T-helper 2 cell treated with Interferon-gamma antibody and Interleukin-4, amounts not matched to agents 5 μg/mL and 100 μg/mL, for 36 hours (primary cell): ENCODE measurements around the gene CCSER2.

Source experiments
- DNase-seq: peaks from one replicate; pipeline ENCODE4 v3.0.0; 2021; ENCODE audit warnings: low spot score
- H3K27ac Mint-ChIP-seq: one replicate; pipeline ENCODE4 v1.8.0; 2021; ENCODE audit warnings: mild to moderate bottlenecking, mixed read lengths
- H3K27me3 Mint-ChIP-seq: one replicate; pipeline ENCODE4 v1.8.0; 2021; ENCODE audit warnings: low read depth, mixed read lengths
- H3K36me3 Mint-ChIP-seq: one replicate; pipeline ENCODE4 v1.8.0; 2021; ENCODE audit warnings: low read depth, mixed read lengths
- H3K4me1 Mint-ChIP-seq: one replicate; pipeline ENCODE4 v1.8.0; 2021; ENCODE audit warnings: low read depth, mixed read lengths
- H3K4me3 Mint-ChIP-seq: one replicate; pipeline ENCODE4 v1.8.0; 2022; ENCODE audit warnings: mild to moderate bottlenecking, moderate library complexity, mixed read lengths
- H3K9me3 Mint-ChIP-seq: one replicate; pipeline ENCODE4 v1.8.0; 2021; ENCODE audit warnings: mixed read lengths

The CCSER2 gene

DNA sequence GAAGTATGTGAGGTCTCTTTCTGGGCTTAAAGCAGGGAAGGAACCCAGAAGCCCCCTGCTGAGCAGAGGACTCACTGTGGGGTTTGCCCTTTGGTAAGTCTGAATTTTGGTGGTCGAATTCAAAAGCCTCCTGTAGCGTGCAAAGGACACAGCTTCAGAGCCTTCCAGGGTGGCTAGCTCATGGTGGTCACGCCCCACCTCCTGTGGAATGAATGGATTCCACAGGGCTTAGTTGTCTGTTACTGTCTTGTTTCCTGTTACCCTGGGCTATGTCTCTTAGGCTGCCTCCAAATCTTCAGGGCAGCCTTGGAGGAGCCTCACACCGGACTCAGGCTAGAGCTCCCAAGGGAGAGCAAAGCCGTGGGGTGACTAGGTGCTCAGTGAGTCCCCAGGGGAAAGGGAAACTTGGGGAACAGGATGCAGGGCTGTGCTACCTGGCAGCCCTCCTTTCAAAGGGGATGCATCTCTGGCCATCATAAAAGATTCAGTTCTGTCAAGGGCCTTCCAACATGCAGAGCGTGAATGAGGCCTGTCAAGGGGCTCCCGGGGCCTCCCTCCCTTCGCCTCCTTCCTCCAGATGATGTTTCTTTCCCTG, 211.7 kb downstream of the CCSER2 start:
- no peak overlapping the region for H3K4me3 Mint-ChIP-seq
- no peak for DNase-seq

DNA sequence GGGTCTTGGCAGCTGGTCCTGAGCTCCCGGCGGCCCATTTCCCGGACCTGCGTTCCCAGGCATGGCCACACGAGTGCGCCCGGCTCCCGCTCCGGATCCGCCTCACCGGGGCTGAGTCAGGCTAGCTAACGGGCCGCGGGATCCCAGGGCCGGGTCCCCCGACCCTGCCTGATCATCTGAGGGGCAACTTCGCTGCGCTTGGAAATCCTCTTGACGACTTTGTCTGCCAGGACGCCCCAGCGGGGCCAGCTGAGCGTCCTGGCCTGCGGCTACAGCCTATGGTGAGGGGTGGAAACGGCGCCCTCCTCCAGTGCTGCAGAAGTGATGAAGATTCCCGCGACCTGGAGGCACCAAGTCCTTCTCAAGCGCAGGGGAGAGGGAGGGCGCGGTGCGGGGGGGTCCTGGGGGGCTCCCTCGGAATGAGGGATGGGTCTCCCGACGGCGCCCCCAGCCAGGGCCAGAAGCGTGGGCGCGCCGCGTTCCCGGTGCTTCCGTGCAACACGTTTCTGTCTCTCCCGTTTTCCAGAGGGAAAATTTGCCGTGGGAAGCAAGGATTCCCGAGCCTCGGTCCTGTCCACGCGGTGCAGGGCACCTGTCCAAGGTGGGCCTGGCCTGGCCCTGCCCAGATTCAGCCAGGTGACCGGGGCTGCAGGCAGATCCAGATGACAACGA, 212.4 kb downstream of the CCSER2 start:
- Mint-ChIP-seq H3K4me3 (peak overlapping the region; percentile 58), H3K4me1 (peaks cover 14% of the 10 kb centered on the region), H3K27me3 (peaks cover 20% of the 10 kb centered on the region), H3K27ac (no peak overlapping the region), H3K9me3 (no peaks in the 10 kb centered on the region), H3K36me3 (no peaks in the 10 kb centered on the region)
- peak; percentile 59 for DNase-seq

More for the DNA sequence above, 211.7 kb downstream of the CCSER2 start:
- no peak overlapping the region for H3K27ac Mint-ChIP-seq
- H3K4me1 Mint-ChIP-seq: peaks cover 14% of the 10 kb centered on the region
- no peaks in the 10 kb centered on the region for H3K9me3 Mint-ChIP-seq
- peaks cover 20% of the 10 kb centered on the region for H3K27me3 Mint-ChIP-seq
- H3K36me3 Mint-ChIP-seq: no peaks in the 10 kb centered on the region

DNA sequence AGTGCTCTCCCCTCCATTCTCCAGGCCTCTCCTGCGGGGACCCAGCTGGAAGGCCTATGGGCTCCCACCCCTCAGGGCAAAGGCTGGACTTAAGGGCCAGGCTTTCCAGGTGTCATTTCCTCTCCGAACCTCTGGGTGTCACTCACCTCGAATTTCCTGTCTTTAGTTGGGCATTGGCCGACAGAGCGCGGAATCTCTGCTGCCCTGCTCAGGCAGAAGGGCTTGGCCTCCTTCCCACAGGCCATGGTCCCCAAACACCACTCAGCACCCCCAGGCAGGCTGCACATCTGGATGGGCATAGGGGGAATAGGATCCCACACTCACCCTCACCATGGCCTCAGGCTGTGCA, 212.9 kb downstream of the CCSER2 start:
- H3K4me3 Mint-ChIP-seq: peak overlapping the region; percentile 58
- peaks cover 20% of the 10 kb centered on the region for H3K27me3 Mint-ChIP-seq
- H3K36me3 Mint-ChIP-seq: no peaks in the 10 kb centered on the region
- peaks cover 14% of the 10 kb centered on the region for H3K4me1 Mint-ChIP-seq
- H3K27ac Mint-ChIP-seq: no peak overlapping the region
- no peak for DNase-seq
- H3K9me3 Mint-ChIP-seq: no peaks in the 10 kb centered on the region

DNA sequence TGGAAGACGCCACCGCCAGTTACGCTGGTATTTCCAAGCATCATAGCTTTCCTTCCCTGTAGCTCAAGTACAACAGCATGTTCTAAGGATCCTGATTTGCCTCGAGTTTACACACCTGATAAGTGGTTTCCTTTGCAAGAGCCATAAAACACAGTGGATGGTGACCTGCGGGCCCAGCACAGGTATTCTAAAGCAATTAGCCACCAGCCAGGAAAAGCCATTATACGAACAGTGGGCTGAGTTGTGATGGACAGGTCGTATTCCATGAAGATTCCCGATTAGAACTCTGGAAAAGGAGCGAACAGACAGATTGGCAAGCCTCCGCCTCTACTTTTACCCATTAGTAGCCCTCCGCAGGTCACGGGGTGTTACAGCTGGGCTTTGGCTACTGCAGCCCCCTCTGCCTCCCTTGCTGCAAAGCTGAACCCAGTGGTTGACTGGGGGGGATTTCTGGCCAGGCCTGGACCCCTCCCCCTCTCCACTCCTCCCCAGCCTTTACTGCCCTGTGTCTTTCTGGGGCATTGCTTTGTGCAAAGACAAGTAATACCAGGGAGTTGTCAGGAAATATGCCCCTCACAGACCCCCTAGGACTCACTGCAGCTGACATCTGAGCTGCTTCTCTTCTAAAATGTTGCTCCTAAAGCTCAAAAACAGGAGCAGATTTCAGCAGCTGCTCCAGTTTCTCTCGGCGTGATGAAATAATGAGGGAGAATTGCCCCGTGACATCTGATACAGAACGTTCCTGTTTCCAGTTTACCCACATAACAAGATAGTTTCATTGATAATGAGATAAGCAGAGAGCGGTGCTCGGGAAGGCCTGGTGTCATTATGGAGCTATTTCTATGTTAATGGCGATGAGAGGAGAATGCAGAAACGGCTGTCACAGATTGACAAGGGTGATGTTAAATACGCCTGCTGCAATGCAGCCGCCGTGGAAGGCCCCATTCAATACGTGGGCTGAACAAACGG, 214.4 kb downstream of the CCSER2 start:
- H3K36me3 Mint-ChIP-seq: no peaks in the 10 kb centered on the region
- H3K4me1 Mint-ChIP-seq: peaks cover 4% of the 10 kb centered on the region
- H3K27ac Mint-ChIP-seq: no peak overlapping the region
- H3K9me3 Mint-ChIP-seq: no peaks in the 10 kb centered on the region
- H3K27me3 Mint-ChIP-seq: peaks cover 20% of the 10 kb centered on the region
- no peak overlapping the region for H3K4me3 Mint-ChIP-seq
- DNase-seq: no peak

DNA sequence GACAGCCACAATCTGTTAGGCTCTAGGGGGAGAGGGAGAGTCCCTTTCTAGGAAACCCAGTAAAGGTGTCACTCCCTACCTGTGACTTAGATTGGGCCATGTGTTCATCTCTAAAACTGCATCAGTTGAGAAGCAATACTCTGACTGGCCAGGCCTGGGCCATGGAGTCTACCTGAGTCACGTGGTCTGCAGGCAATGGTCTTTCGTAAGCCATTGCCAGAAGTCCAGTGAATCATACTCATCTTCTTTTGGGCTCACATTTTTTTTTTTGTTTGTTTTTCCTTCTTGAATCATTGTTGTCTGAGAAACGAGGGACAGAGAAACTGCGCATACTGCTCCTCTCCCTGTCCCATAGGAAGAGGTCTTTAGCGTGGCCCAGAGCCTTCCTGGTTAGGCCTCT, 215.6 kb downstream of the CCSER2 start:
- no peak for DNase-seq

DNA sequence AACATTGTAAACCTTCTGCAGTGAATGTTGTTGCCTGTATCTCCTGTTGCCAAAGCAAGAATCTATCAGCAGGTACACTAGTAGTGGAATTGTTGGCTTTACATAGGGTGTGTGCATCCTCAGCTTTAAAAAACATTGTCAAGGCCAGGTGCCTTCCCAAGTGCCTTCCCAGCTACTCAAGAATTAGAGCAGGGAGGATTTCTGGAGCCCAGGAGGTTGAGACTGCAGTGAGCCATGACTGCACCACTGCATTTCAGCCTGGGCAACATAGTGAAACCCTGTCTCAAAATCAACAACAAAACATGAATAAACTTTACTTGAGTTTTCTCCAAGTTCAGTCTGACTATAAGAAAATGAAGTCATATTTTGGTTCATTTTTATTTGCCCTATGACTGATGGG, 217.3 kb downstream of the CCSER2 start:
- H3K27ac Mint-ChIP-seq: no peak overlapping the region
- no peak overlapping the region for H3K4me3 Mint-ChIP-seq
- peaks cover 4% of the 10 kb centered on the region for H3K4me1 Mint-ChIP-seq
- no peaks in the 10 kb centered on the region for H3K9me3 Mint-ChIP-seq
- peaks cover 24% of the 10 kb centered on the region for H3K27me3 Mint-ChIP-seq
- no peak for DNase-seq
- H3K36me3 Mint-ChIP-seq: no peaks in the 10 kb centered on the region

More for the DNA sequence above, 215.6 kb downstream of the CCSER2 start:
- Mint-ChIP-seq H3K4me3 (no peak overlapping the region), H3K27me3 (peaks cover 20% of the 10 kb centered on the region), H3K27ac (no peak overlapping the region), H3K36me3 (no peaks in the 10 kb centered on the region), H3K4me1 (peaks cover 4% of the 10 kb centered on the region), H3K9me3 (no peaks in the 10 kb centered on the region)

DNA sequence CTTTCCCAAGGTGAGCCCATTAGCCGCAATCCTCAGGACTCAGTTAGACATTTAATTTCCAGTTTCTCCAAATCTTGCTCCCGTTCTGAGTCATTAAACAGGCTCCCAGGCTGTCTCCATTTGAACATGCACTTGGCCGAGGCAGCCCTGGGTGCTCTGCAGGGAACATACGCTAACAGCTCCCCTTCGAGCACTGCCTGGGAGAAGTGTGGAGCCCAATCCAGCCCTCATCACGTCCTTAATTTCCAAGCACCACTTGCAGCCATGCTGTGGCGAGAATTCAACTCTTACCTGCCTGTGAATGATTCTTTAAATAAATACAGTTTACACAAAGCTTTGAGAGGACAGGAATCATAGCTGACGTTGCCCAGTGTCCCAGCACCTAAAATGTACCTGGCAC, 218.2 kb downstream of the CCSER2 start:
- H3K9me3 Mint-ChIP-seq: no peaks in the 10 kb centered on the region
- H3K36me3 Mint-ChIP-seq: no peaks in the 10 kb centered on the region
- peaks cover 18% of the 10 kb centered on the region for H3K27me3 Mint-ChIP-seq
- H3K4me3 Mint-ChIP-seq: no peak overlapping the region
- no peak overlapping the region for H3K27ac Mint-ChIP-seq
- no peaks in the 10 kb centered on the region for H3K4me1 Mint-ChIP-seq
- DNase-seq: no peak

DNA sequence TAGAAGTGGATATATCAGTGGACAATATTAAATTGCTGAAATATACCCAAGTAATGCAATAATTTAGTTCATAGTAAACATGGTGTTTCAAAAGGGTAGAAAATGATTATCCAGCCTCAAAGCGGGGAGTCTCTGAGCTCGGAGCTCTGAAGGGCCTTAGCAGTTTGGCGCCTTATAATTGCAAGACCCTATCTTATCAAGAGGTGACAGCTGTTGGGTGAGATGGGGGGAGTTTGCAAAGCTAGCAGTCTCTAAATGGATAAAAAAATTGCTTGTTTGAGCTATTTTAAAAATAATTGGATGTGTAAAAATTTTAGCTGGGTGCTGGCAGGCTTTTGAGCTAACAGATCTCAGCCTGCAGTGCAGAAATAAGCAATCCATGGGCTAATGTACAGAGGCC, 219.2 kb downstream of the CCSER2 start:
- no peaks in the 10 kb centered on the region for H3K4me1 Mint-ChIP-seq
- no peak for DNase-seq
- H3K27ac Mint-ChIP-seq: no peak overlapping the region
- H3K4me3 Mint-ChIP-seq: no peak overlapping the region
- no peaks in the 10 kb centered on the region for H3K9me3 Mint-ChIP-seq
- peaks cover 13% of the 10 kb centered on the region for H3K27me3 Mint-ChIP-seq
- H3K36me3 Mint-ChIP-seq: no peaks in the 10 kb centered on the region

DNA sequence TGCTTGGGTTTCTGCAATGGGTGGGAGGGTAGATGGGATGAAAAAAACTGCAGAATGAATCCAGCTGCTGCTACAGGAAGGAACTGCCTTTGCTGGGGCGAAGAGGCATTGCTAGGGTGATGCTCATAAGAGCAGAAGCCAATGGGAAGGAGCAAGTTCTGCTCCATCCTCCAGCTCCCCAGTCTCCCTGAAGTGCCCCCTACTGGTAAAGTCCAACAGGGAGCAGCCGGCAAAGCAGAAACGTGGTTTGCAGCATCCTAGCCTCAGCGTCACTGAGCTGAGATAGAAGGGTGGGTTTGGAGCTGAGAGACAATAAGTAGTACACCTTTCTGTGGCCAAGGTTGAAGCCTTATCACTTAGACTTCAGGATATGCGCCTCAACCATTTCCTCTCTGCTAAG, 220.5 kb downstream of the CCSER2 start:
- Mint-ChIP-seq H3K27me3 (peaks cover 10% of the 10 kb centered on the region), H3K36me3 (no peaks in the 10 kb centered on the region), H3K4me3 (no peak overlapping the region), H3K4me1 (no peaks in the 10 kb centered on the region), H3K27ac (no peak overlapping the region), H3K9me3 (no peaks in the 10 kb centered on the region)
- no peak for DNase-seq

DNA sequence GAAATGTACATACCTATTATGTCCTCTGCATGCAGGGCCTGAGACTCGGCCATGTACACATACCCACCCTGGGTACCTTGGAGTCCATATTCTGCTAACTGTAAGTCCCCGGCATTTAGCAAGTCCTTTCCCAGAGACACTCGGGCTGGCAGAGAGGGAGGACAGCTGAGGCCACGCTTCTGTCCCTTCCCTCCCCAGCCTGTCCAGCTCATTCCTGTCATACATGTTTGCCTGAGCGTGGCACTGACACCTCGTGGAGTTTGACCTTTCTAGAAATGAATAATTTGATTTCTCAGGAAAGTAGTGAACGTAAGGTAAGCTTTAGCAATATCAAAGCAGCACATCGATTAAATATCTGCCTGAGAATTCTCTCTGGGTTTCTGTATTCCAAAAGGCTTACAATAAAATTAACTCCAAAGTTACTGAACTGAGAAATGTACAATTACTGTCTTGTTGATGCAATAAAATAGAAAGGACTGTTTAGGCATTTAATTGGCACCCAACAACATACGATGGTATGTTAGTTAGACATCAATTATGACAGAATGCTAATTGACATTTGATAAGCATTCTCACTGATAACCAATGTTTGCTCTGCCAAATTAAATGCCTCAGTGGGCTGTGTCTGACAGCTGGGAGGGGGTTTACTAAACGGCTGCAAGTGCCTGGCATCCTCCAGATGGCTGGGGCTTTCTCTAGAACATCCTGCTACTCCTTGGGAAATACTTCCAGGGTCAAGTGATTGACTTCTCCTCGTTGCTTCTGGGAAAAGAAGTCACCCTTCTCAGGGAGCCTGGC, 221.2 kb downstream of the CCSER2 start:
- Mint-ChIP-seq H3K9me3 (no peaks in the 10 kb centered on the region), H3K36me3 (no peaks in the 10 kb centered on the region), H3K4me1 (no peaks in the 10 kb centered on the region), H3K27ac (no peak overlapping the region), H3K4me3 (no peak overlapping the region), H3K27me3 (peaks cover 8% of the 10 kb centered on the region)
- no peak for DNase-seq

DNA sequence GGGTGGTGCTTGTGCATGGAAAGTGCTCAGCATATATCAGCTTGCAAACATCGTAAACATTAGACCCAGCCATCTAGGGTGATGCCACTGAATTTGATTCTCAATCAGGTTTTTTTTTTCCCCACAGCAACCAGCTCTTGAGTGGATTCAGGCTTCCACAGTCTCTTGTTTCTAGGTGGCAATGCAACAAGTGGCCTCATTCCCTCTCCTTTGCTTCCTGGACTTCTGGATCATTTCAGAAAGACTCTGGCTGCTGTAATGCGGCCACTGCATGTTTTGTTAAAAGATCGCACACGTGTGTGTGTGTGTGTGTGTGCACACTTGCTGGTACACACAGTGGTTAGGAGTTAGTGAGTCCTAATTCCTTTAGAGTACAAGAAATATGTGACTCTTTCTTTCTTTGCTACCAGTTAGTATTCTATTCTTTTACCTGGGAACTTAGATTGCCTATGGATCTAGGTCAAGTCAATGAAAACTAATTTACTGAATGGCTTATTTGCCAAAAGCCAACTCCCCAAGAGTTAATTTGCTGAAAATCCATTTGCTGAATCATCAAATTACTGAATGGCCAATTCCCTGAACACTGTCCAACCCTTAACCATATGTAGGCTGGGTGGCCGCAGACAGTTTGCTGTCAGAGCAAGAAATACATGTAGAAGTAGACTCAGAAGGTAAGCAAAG, 222.5 kb downstream of the CCSER2 start:
- Mint-ChIP-seq H3K4me3 (no peak overlapping the region), H3K9me3 (no peaks in the 10 kb centered on the region), H3K4me1 (no peaks in the 10 kb centered on the region), H3K27me3 (peaks cover 8% of the 10 kb centered on the region), H3K27ac (no peak overlapping the region), H3K36me3 (no peaks in the 10 kb centered on the region)
- no peak for DNase-seq

DNA sequence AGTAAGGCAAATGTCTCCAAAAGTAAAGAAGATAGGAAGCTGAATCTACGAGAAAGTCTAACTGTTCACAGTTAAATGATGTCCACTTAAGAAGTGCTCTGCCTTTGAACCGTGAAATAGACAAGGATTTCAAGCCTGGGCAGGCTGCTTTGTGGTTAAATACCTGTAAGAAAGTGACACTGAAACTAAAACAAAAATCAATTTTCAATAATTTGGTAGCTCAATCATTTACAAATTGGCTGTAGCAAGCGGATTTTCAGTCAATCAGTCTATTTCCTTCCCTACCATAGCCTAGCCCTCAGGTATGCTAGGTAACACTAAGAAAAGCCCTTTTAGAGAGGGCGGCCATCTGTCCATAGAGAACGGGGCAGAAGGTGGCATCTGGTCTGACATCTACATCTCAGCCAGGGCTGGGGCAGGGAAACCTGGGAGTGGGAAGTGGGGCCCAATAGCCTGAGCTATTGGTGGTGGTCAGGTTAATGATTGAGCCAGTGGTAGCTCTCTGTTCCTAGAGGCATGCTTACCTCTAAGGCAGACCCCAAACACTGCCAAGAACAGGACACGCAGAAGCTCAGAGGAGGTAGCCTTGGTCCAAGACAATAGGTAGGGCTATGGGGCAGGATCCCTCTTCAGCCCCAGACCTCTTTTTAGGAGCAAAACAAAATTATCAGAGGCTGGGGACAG, 223.2 kb downstream of the CCSER2 start:
- no peak overlapping the region for H3K27ac Mint-ChIP-seq
- H3K9me3 Mint-ChIP-seq: no peaks in the 10 kb centered on the region
- peaks cover 8% of the 10 kb centered on the region for H3K27me3 Mint-ChIP-seq

DNA sequence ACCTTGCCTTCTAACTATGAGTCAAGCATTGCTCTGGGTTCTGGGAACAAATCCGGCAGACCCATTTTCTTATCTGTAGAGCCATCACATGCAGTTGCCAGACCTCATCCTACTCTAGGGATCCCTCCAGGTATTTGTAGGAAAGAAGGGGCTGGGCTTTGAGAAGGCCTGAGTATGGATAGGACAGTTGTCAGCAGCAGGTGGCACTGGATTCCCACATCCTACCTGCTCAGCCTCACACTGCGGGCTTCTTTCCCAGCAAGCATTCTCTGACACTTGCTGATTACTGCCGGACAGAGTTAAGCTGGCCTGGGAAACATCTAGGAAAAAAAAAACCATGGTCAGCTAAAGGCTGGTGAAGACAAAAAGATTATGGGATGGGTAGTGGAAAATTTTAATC, 224.1 kb downstream of the CCSER2 start:
- Mint-ChIP-seq H3K4me3 (no peak overlapping the region), H3K9me3 (no peaks in the 10 kb centered on the region), H3K4me1 (no peaks in the 10 kb centered on the region), H3K27me3 (peaks cover 8% of the 10 kb centered on the region), H3K27ac (no peak overlapping the region), H3K36me3 (no peaks in the 10 kb centered on the region)
- DNase-seq: no peak

More for the DNA sequence above, 223.2 kb downstream of the CCSER2 start:
- H3K4me3 Mint-ChIP-seq: no peak overlapping the region
- no peaks in the 10 kb centered on the region for H3K4me1 Mint-ChIP-seq
- no peaks in the 10 kb centered on the region for H3K36me3 Mint-ChIP-seq
- DNase-seq: no peak
